HepG2 (cell line): ENCODE data around the gene LZTS2. TPM values are rescaled to one million over a fixed set of nuclear protein-coding genes. Genes with fewer than 3 reads are reported as not detected.

ENCODE experiments used
- ATAC-seq: fragments of 200-7000 bp; cut with Tn5 transposase; 3 replicates; pipeline ENCODE4 v1.9.1; 2020; ENCODE audit warnings: mild to moderate bottlenecking, moderate library complexity
- BruUV-seq: library from RNA; stranded (reverse); fragments of 400-500 nt; replicated peaks from 2 replicates; lab custom pipeline; 2021; lab: Mats Ljungman, UMichigan
- CTCF ChIA-PET: fragments of 300-600 bp; formaldehyde crosslinking; extraction: SDS; loops from one replicate; lab custom pipeline; 2021; ENCODE audit warnings: low total read pairs, inconsistent platforms, low intra/inter-chr PET ratio; lab: Yijun Ruan, JAX
- POLR2A ChIA-PET: fragments of 350-600 bp; sonication (Branson Sonifier 250); formaldehyde crosslinking; loops from one replicate; lab custom pipeline; 2020; ENCODE audit warnings: antibody characterized with exemption, inconsistent platforms; lab: Yijun Ruan, JAX
- DNase-seq: peaks from one replicate; pipeline ENCODE4 v3.0.0-alpha.2; 2015; ENCODE audit warnings: low spot score
- FAIRE-seq: peaks from 3 replicates; lab custom pipeline; 2011; peaks lifted over from hg19 to GRCh38; lab: Jason Lieb, UNC
- H2AFZ ChIP-seq: one replicate; pipeline ENCODE4 v1.6.1; 2011; ENCODE audit warnings: low read length, inconsistent platforms
- H3K27ac ChIP-seq: fragments of 300-600 bp; 3 replicates; pipeline ENCODE4 v1.8.0; 2011; ENCODE audit warnings: mixed run types, mild to moderate bottlenecking, mixed read lengths, low read length, inconsistent platforms; ENCODE audit not compliant: insufficient read depth; ENCODE audit errors: extremely low read length
- H3K27me3 ChIP-seq, 2 experiments: fragments of 200-600 bp in 1 of 2; 2 replicates in 1 of 2; 3 replicates in 1 of 2; pipeline versions ENCODE4 v1.6.0 to v1.8.0; 2011; ENCODE audit warnings: low read length in 2 of 2, mild to moderate bottlenecking in 2 of 2, moderate library complexity in 2 of 2, inconsistent platforms in 1 of 2; ENCODE audit not compliant: insufficient read depth in 2 of 2, control insufficient read depth in 1 of 2
- H3K36me3 ChIP-seq, 2 experiments: fragments of 200-600 bp in 1 of 2; replicated peaks in 1 of 2; 2 replicates in 1 of 2; 3 replicates in 1 of 2; pipeline versions ENCODE4 v1.5.1 to v1.8.0; 2011; ENCODE audit warnings: low read length in 2 of 2, inconsistent platforms in 1 of 2; ENCODE audit not compliant: insufficient read depth in 2 of 2, control insufficient read depth in 1 of 2
- H3K4me1 ChIP-seq: 2 replicates; pipeline ENCODE4 v1.5.1; 2012; ENCODE audit warnings: low read length, inconsistent platforms; ENCODE audit not compliant: insufficient read depth
- H3K4me2 ChIP-seq: 2 replicates; pipeline ENCODE4 v1.6.0; 2011; ENCODE audit warnings: low read depth, low read length, inconsistent platforms
- H3K4me3 ChIP-seq, 3 experiments: fragments of 200-600 bp in 1 of 3; sonication (generic), shearing (Covaris generic) in 1 of 3; replicated peaks in 1 of 3; 2 replicates each; pipeline ENCODE4 v1.5.1; 2011 to 2016; ENCODE audit warnings: low read length in 3 of 3, inconsistent platforms in 2 of 3, low read depth in 2 of 3, mild to moderate bottlenecking in 2 of 3, control low read depth in 1 of 3, mixed read lengths in 1 of 3; ENCODE audit not compliant: insufficient read depth in 1 of 3
- H3K79me2 ChIP-seq: one replicate; pipeline ENCODE4 v1.6.1; 2011; ENCODE audit warnings: low read length, inconsistent platforms; ENCODE audit not compliant: insufficient read depth
- H3K9ac ChIP-seq: 2 replicates; pipeline ENCODE4 v1.6.0; 2011; ENCODE audit warnings: mild to moderate bottlenecking, low read depth, low read length, inconsistent platforms; ENCODE audit not compliant: insufficient read depth
- H3K9me3 ChIP-seq: 2 replicates; pipeline ENCODE4 v1.5.1; 2012; ENCODE audit warnings: mild to moderate bottlenecking, low read length
- H4K20me1 ChIP-seq: 2 replicates; pipeline ENCODE4 v1.6.0; 2011; ENCODE audit warnings: inconsistent platforms, mild to moderate bottlenecking, low read length, moderate library complexity; ENCODE audit not compliant: insufficient read depth
- ATM ChIP-seq: fragments of 450-650 bp; IDR thresholded peaks from 2 replicates; pipeline ENCODE4 v1.7.1; 2017; ENCODE audit warnings: mild to moderate bottlenecking, borderline replicate concordance
- POGZ ChIP-seq: sonication (generic); formaldehyde crosslinking; IDR thresholded peaks from 2 replicates; pipeline ENCODE4 v1.4.0; 2020; ENCODE audit warnings: mild to moderate bottlenecking, missing genetic modification reagents
- POLR2G ChIP-seq: fragments of 200-400 bp; formaldehyde crosslinking; IDR thresholded peaks from 2 replicates; pipeline ENCODE4 v1.6.1; 2018; ENCODE audit warnings: mild to moderate bottlenecking, low read depth, low read length, moderate library complexity
- PPARG ChIP-seq: conservative IDR thresholded peaks from 2 replicates; pipeline ENCODE4 v1.6.1; 2016; ENCODE audit warnings: missing biosample characterization, missing genetic modification reagents
- RARA ChIP-seq: IDR thresholded peaks from 2 replicates; pipeline ENCODE4 v1.6.1; 2016; ENCODE audit warnings: missing genetic modification reagents, missing compliant biosample characterization
- SATB2 ChIP-seq: sonication (generic); formaldehyde crosslinking; IDR thresholded peaks from 2 replicates; pipeline ENCODE4 v1.5.0; 2020; ENCODE audit warnings: missing genetic modification reagents
- SMARCE1 ChIP-seq: fragments of 450-650 bp; IDR thresholded peaks from 2 replicates; pipeline ENCODE4 v1.6.1; 2017; ENCODE audit warnings: borderline replicate concordance
- ZFP41 ChIP-seq: sonication (generic); formaldehyde crosslinking; IDR thresholded peaks from 2 replicates; pipeline ENCODE4 v1.4.0; 2020; ENCODE audit warnings: mild to moderate bottlenecking, missing genetic modification reagents, borderline replicate concordance
- ZNF543 ChIP-seq: sonication (generic); formaldehyde crosslinking; IDR thresholded peaks from 2 replicates; pipeline ENCODE4 v1.4.0; 2020; ENCODE audit warnings: mild to moderate bottlenecking, missing genetic modification reagents
- WGBS: methylation state at CpG from one replicate; pipeline ENCODE4 v1.1.6; 2017; ENCODE audit warnings: low lambda C conversion rate; 5-methylcytosine and 5-hydroxymethylcytosine counted together
- in situ Hi-C: cut with HindIII; loops from 2 replicates; pipeline ENCODE4 v1.10.0; 2017; ENCODE audit warnings: low pct_unique_long_range_greater_than_20kb; ENCODE audit not compliant: extremely low pct_ligation_motif_present
- intact Hi-C: fragments of 100-400 bp; cut with micrococcal nuclease; formaldehyde crosslinking; loops from one replicate; pipeline ENCODE4 v1.10.0; 2022; ENCODE audit not compliant: unreplicated experiment
- polyA plus RNA-seq, 8 experiments: library from polyadenylated mRNA; depleted of rRNA in 3 of 8; stranded (reverse) in 7 of 8; unstranded in 1 of 8; fragments of >200 nt; fragmentation: Illumina TruSeq in 4 of 8; extraction: Trizol in 4 of 8; gene quantifications; 2 replicates each; pipeline versions ENCODE4 v1.2.1 to v1.2.3, GENCODE V29; 2011 to 2016; ENCODE audit warnings: low read depth in 4 of 8, missing spikeins in 1 of 8, mixed read lengths in 1 of 8; ENCODE audit not compliant: insufficient read depth in 1 of 8
- total RNA-seq, 5 experiments: library from RNA; depleted of rRNA; stranded (reverse); fragments of >200 nt; fragmentation: Illumina TruSeq; extraction: Trizol; gene quantifications; 2 replicates each; pipeline ENCODE4 v1.2.3, GENCODE V29; 2016; ENCODE audit warnings: low read depth in 1 of 5
- TF ChIP-seq, protein P1 (sequence below): sonication (generic); formaldehyde crosslinking; IDR thresholded peaks from 2 replicates; pipeline ENCODE4 v1.4.0; 2020; ENCODE audit warnings: mild to moderate bottlenecking, missing genetic modification reagents
- TF ChIP-seq, protein P2 (sequence below): sonication (generic); formaldehyde crosslinking; IDR thresholded peaks from 2 replicates; pipeline ENCODE4 v1.9.0; 2022; ENCODE audit warnings: missing genetic modification reagents, mild to moderate bottlenecking, borderline replicate concordance

The LZTS2 gene
- total and polyA plus RNA-seq, 2 of the 13 experiments (the other 11 are each of a cell fraction or from before 2014, with no cell fraction given), result 43.6 to 65.6 TPM

DNA sequence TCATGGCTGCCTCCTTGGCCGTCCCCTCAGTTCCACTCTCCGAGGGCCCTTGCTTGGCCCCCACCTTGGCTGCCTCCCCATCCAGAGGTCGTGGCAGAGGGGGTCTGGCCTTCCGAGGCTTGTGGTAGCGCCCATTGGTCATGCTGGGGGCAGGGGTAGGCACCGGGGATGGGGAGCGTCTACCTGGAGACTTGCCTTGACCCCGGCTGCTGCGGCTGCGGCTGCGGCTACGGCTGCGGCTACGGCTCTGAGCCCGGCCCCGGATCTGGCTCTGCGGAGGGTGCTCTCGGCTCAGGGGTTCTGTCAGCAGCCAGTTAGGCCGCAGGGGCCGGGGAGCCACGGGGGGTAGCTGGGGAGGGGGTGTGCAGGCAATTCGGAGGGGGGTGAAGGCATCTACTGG lies 10.7 kb downstream of the LZTS2 start:
- FAIRE-seq (no peak), ATAC-seq (no peak), DNase-seq (no peak)
- WGBS, result 96% methylated on average over 11 of the region's 22 CpGs
- Histone ChIP-seq H3K36me3 (peaks cover 8 to 17% of the 10 kb centered on the region in 2 experiments; a peak in 3 of 5 replicates), H4K20me1 (no peaks in the 10 kb centered on the region), H3K9ac (no peak overlapping the region), H3K4me2 (no peak overlapping the region), H2AFZ (no peak overlapping the region), H3K9me3 (no peaks in the 10 kb centered on the region), H3K4me3 (no peak overlapping the region), H3K4me1 (peaks cover 84% of the 10 kb centered on the region), H3K79me2 (no peaks in the 10 kb centered on the region), H3K27me3 (no peaks in the 10 kb centered on the region), H3K27ac (no peak overlapping the region)
- intact Hi-C loops (loop anchor here (5.0 kb wide), 1 partner anchor 133 kb away; no protein-coding TSS in a partner anchor), in situ Hi-C loops (no loop called here)
- ChIA-PET POLR2A (interaction anchor here (1.4 to 7.1 kb wide), 2 partner anchors 11 to 41 kb away, joined by 3 to 124 read pairs; partner anchors contain the start of genes LZTS2 and SEMA4G), CTCF (interaction anchor here (6.1 kb wide), 1 partner anchor 14 kb away, joined by 240 read pairs; the partner anchor contains the start of gene LZTS2)
- no TSS peak for BruUV-seq
- TF ChIP-seq ZNF543 (CRISPR knock-in tag) (no peak), POLR2G (no peak), POGZ (CRISPR knock-in tag) (no peak), RARA (CRISPR knock-in tag) (no peak), PPARG (no peak), ATM (no peak), ZFP41 (CRISPR knock-in tag) (no peak), SATB2 (CRISPR knock-in tag) (no peak), SMARCE1 (no peak)
- TF ChIP-seq, protein P1, sequence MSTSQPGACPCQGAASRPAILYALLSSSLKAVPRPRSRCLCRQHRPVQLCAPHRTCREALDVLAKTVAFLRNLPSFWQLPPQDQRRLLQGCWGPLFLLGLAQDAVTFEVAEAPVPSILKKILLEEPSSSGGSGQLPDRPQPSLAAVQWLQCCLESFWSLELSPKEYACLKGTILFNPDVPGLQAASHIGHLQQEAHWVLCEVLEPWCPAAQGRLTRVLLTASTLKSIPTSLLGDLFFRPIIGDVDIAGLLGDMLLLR (CRISPR knock-in tag), result no peak
- TF ChIP-seq, protein P2, sequence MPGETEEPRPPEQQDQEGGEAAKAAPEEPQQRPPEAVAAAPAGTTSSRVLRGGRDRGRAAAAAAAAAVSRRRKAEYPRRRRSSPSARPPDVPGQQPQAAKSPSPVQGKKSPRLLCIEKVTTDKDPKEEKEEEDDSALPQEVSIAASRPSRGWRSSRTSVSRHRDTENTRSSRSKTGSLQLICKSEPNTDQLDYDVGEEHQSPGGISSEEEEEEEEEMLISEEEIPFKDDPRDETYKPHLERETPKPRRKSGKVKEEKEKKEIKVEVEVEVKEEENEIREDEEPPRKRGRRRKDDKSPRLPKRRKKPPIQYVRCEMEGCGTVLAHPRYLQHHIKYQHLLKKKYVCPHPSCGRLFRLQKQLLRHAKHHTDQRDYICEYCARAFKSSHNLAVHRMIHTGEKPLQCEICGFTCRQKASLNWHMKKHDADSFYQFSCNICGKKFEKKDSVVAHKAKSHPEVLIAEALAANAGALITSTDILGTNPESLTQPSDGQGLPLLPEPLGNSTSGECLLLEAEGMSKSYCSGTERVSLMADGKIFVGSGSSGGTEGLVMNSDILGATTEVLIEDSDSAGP (CRISPR knock-in tag), result no peak
